H9 (cell line): ENCODE data around the gene RAF1. TPM values are rescaled to one million over a fixed set of nuclear protein-coding genes. Genes with fewer than 3 reads are reported as not detected.

Experiments
- DNase-seq: peaks from one replicate; pipeline ENCODE4 v3.0.0-alpha.2; 2017
- H2AFZ ChIP-seq: one replicate; pipeline ENCODE4 v1.6.1; 2013; ENCODE audit warnings: mild to moderate bottlenecking, low read length, control low read depth, moderate library complexity
- H2AK5ac ChIP-seq: 2 replicates; pipeline ENCODE4 v1.6.1; 2013; ENCODE audit warnings: low read length, control low read depth, mixed read lengths; ENCODE audit not compliant: insufficient read length
- H2BK120ac ChIP-seq: one replicate; pipeline ENCODE4 v1.6.1; 2013; ENCODE audit warnings: low read depth, mild to moderate bottlenecking, low read length, control low read depth, inconsistent platforms; ENCODE audit not compliant: poor library complexity, severe bottlenecking
- H2BK12ac ChIP-seq: 2 replicates; pipeline ENCODE4 v1.6.1; 2013; ENCODE audit warnings: low read length, control low read depth, mixed read lengths, low read depth; ENCODE audit not compliant: insufficient read length
- H2BK15ac ChIP-seq: 2 replicates; pipeline ENCODE4 v1.6.1; 2013; ENCODE audit warnings: low read depth, low read length, control low read depth
- H2BK20ac ChIP-seq: one replicate; pipeline ENCODE4 v1.6.1; 2013; ENCODE audit warnings: low read depth, mild to moderate bottlenecking, low read length, control low read depth, inconsistent platforms; ENCODE audit not compliant: poor library complexity, severe bottlenecking
- H2BK5ac ChIP-seq: 2 replicates; pipeline ENCODE4 v1.6.1; 2013; ENCODE audit warnings: low read length, control low read depth, mixed read lengths; ENCODE audit not compliant: insufficient read length
- H3K14ac ChIP-seq: 2 replicates; pipeline ENCODE4 v1.6.1; 2013; ENCODE audit warnings: low read length, control low read depth; ENCODE audit not compliant: insufficient read depth
- H3K18ac ChIP-seq: 2 replicates; pipeline ENCODE4 v1.6.1; 2013; ENCODE audit warnings: low read depth, mild to moderate bottlenecking, mixed read lengths, low read length, control low read depth; ENCODE audit not compliant: insufficient read length
- H3K23ac ChIP-seq: 2 replicates; pipeline ENCODE4 v1.6.1; 2013; ENCODE audit warnings: low read length, control low read depth, mixed read lengths, low read depth; ENCODE audit not compliant: insufficient read length
- H3K23me2 ChIP-seq: 2 replicates; pipeline ENCODE4 v1.6.1; 2013; ENCODE audit warnings: low read depth, mild to moderate bottlenecking, mixed read lengths, low read length, control low read depth; ENCODE audit not compliant: insufficient read length, poor library complexity, severe bottlenecking
- H3K27ac ChIP-seq: 2 replicates; pipeline ENCODE4 v1.5.1; 2013; ENCODE audit warnings: low read length, control low read depth, mixed read lengths, low read depth; ENCODE audit not compliant: insufficient read length
- H3K27me3 ChIP-seq: 2 replicates; pipeline ENCODE4 v1.6.1; 2013; ENCODE audit warnings: low read length, control low read depth, inconsistent platforms; ENCODE audit not compliant: insufficient read depth
- H3K4ac ChIP-seq: 2 replicates; pipeline ENCODE4 v1.6.1; 2013; ENCODE audit warnings: low read depth, mild to moderate bottlenecking, control low read depth, inconsistent platforms, low read length, moderate library complexity
- H3K4me1 ChIP-seq: 2 replicates; pipeline ENCODE4 v1.6.1; 2013; ENCODE audit warnings: low read length, control low read depth, inconsistent platforms; ENCODE audit not compliant: insufficient read depth
- H3K4me2 ChIP-seq: 2 replicates; pipeline ENCODE4 v1.6.1; 2013; ENCODE audit warnings: low read length, control low read depth, mixed read lengths; ENCODE audit not compliant: insufficient read length, insufficient read depth
- H3K56ac ChIP-seq: 2 replicates; pipeline ENCODE4 v1.6.1; 2013; ENCODE audit warnings: low read depth, mild to moderate bottlenecking, mixed read lengths, low read length, control low read depth; ENCODE audit not compliant: insufficient read length
- H3K79me1 ChIP-seq: 2 replicates; pipeline ENCODE4 v1.6.1; 2013; ENCODE audit warnings: low read depth, mild to moderate bottlenecking, moderate library complexity, low read length, control low read depth, inconsistent platforms; ENCODE audit not compliant: insufficient read depth, poor library complexity, severe bottlenecking
- H3K79me2 ChIP-seq: 2 replicates; pipeline ENCODE4 v1.6.1; 2013; ENCODE audit warnings: low read length, control low read depth, inconsistent platforms; ENCODE audit not compliant: insufficient read depth
- H3K9ac ChIP-seq: 2 replicates; pipeline ENCODE4 v1.6.1; 2013; ENCODE audit warnings: low read length, control low read depth, mixed read lengths; ENCODE audit not compliant: insufficient read length; ENCODE audit errors: extremely low read depth
- H3K9me3 ChIP-seq: one replicate; pipeline ENCODE4 v1.6.1; 2013; ENCODE audit warnings: low read depth, low read length, inconsistent platforms; ENCODE audit not compliant: control insufficient read depth
- H3T11ph ChIP-seq: one replicate; pipeline ENCODE4 v1.6.1; 2013; ENCODE audit warnings: mild to moderate bottlenecking, low read length, control low read depth, inconsistent platforms
- H4K20me1 ChIP-seq: one replicate; pipeline ENCODE4 v1.6.1; 2013; ENCODE audit not compliant: control insufficient read depth, insufficient read length, insufficient read depth
- H4K5ac ChIP-seq: 2 replicates; pipeline ENCODE4 v1.6.1; 2013; ENCODE audit warnings: low read depth, mild to moderate bottlenecking, mixed read lengths, low read length, control low read depth; ENCODE audit not compliant: insufficient read length
- H4K8ac ChIP-seq: replicated peaks from 2 replicates; pipeline ENCODE4 v1.6.1; 2013; ENCODE audit warnings: low read length, control low read depth, mixed read lengths, low read depth; ENCODE audit not compliant: insufficient read length
- H4K91ac ChIP-seq: 2 replicates; pipeline ENCODE4 v1.6.1; 2013; ENCODE audit warnings: low read depth, mild to moderate bottlenecking, moderate library complexity, mixed read lengths, low read length, control low read depth; ENCODE audit not compliant: insufficient read length
- H3K27ac Mint-ChIP-seq, 3 experiments: 2 replicates in 2 of 3; 3 replicates in 1 of 3; pipeline ENCODE4 v1.8.0; 2020 to 2021; ENCODE audit warnings: mixed read lengths in 3 of 3, mild to moderate bottlenecking in 1 of 3, moderate library complexity in 1 of 3
- H3K27me3 Mint-ChIP-seq: 2 replicates; pipeline ENCODE4 v1.8.0; 2021; ENCODE audit warnings: low read depth, mild to moderate bottlenecking, moderate library complexity, mixed read lengths
- H3K36me3 Mint-ChIP-seq, 3 experiments: 2 replicates in 2 of 3; 3 replicates in 1 of 3; pipeline ENCODE4 v1.8.0; 2020 to 2021; ENCODE audit warnings: low read depth in 3 of 3, mixed read lengths in 3 of 3; ENCODE audit not compliant: insufficient read depth in 1 of 3
- H3K4me1 Mint-ChIP-seq, 2 experiments: 2 replicates each; pipeline ENCODE4 v1.8.0; 2020; ENCODE audit warnings: mixed read lengths in 2 of 2
- H3K4me3 Mint-ChIP-seq, 2 experiments: 2 replicates in 1 of 2; 3 replicates in 1 of 2; pipeline ENCODE4 v1.8.0; 2020 to 2021; ENCODE audit warnings: mild to moderate bottlenecking in 2 of 2, mixed read lengths in 2 of 2, moderate library complexity in 1 of 2
- H3K9me3 Mint-ChIP-seq, 2 experiments: 2 replicates in 1 of 2; 3 replicates in 1 of 2; pipeline ENCODE4 v1.8.0; 2020; ENCODE audit warnings: mild to moderate bottlenecking in 2 of 2, mixed read lengths in 2 of 2, moderate library complexity in 1 of 2
- WGBS: extraction: QIAGEN DNeasy Blood & Tissue Kit; methylation state at CpG from one replicate; pipeline ENCODE4 v1.1.7; 2013; ENCODE audit warnings: missing lambda C conversion rate, low lambda C conversion rate, mixed read lengths; ENCODE audit not compliant: insufficient read length; ENCODE audit errors: extremely low coverage; 5-methylcytosine and 5-hydroxymethylcytosine counted together
- total RNA-seq: library from RNA; stranded (reverse); gene quantifications from 2 replicates; pipeline ENCODE4 v1.2.1, GENCODE V29; 2021
- TF ChIP-seq, protein P1 (sequence below): fragments of 200-600 bp; sonication (generic); conservative IDR thresholded peaks from 3 replicates; pipeline ENCODE4 v1.8.0; 2021; ENCODE audit warnings: antibody characterized with exemption, mild to moderate bottlenecking

The RAF1 gene
- total RNA-seq, 1 experiment from 2014 or later: 112 TPM

DNA sequence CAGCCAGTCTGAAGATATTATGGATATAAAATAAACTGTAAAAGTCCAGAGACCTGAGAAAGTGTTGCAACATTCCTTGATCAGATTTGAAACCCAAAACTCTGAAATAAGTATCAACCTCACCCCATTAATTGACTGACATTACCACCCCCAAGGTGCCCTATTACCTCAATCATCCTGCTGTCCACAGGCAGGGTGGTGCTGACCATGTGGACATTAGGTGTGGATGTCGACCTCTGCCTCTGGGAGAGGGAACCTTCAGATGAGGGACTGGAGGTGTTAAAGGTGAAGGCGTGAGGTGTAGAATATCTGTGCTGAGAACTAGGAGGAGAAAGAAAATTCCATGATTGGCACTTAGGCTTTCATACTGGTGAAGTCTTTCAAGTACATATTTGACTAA, 59.9 kb downstream of the RAF1 start:
- no peak overlapping the region for H2BK15ac ChIP-seq
- no peak overlapping the region for H3K4ac ChIP-seq
- no peaks in the 10 kb centered on the region for H3K27me3 Mint-ChIP-seq
- no peak overlapping the region for H2BK12ac ChIP-seq
- H3K4me1 Mint-ChIP-seq: no peaks in the 10 kb centered on the region
- H2AFZ ChIP-seq: no peak overlapping the region
- H3K27me3 ChIP-seq: no peaks in the 10 kb centered on the region
- TF ChIP-seq, protein P1, sequence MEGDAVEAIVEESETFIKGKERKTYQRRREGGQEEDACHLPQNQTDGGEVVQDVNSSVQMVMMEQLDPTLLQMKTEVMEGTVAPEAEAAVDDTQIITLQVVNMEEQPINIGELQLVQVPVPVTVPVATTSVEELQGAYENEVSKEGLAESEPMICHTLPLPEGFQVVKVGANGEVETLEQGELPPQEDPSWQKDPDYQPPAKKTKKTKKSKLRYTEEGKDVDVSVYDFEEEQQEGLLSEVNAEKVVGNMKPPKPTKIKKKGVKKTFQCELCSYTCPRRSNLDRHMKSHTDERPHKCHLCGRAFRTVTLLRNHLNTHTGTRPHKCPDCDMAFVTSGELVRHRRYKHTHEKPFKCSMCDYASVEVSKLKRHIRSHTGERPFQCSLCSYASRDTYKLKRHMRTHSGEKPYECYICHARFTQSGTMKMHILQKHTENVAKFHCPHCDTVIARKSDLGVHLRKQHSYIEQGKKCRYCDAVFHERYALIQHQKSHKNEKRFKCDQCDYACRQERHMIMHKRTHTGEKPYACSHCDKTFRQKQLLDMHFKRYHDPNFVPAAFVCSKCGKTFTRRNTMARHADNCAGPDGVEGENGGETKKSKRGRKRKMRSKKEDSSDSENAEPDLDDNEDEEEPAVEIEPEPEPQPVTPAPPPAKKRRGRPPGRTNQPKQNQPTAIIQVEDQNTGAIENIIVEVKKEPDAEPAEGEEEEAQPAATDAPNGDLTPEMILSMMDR: no peak
- H3K9ac ChIP-seq: no peak overlapping the region
- H4K8ac ChIP-seq: no peak overlapping the region
- WGBS: no CpG with 5 or more reads among the region's 2 CpGs
- H3K14ac ChIP-seq: no peak overlapping the region
- H3K23ac ChIP-seq: no peak overlapping the region
- H3K36me3 Mint-ChIP-seq: peaks cover 31 to 75% (median 74%) of the 10 kb centered on the region in 3 experiments; a peak in 6 of 7 replicates
- no peak overlapping the region for H4K91ac ChIP-seq
- H3K4me1 ChIP-seq: no peaks in the 10 kb centered on the region
- no peak overlapping the region for H2AK5ac ChIP-seq
- H3K18ac ChIP-seq: no peak overlapping the region
- no peak overlapping the region for H3K27ac ChIP-seq
- no peaks in the 10 kb centered on the region for H3K23me2 ChIP-seq
- H2BK120ac ChIP-seq: no peak overlapping the region
- DNase-seq: no peak
- H4K5ac ChIP-seq: no peak overlapping the region
- no peak overlapping the region for H3T11ph ChIP-seq
- no peaks in the 10 kb centered on the region for H3K79me2 ChIP-seq
- no peaks in the 10 kb centered on the region for H3K9me3 Mint-ChIP-seq
- no peak overlapping the region for H2BK5ac ChIP-seq
- H3K79me1 ChIP-seq: no peaks in the 10 kb centered on the region
- no peak overlapping the region for H3K56ac ChIP-seq
- H3K27ac Mint-ChIP-seq: no peak overlapping the region
- no peak overlapping the region for H3K4me3 Mint-ChIP-seq
- H3K9me3 ChIP-seq: no peaks in the 10 kb centered on the region
- no peaks in the 10 kb centered on the region for H4K20me1 ChIP-seq
- H3K4me2 ChIP-seq: no peak overlapping the region
- no peak overlapping the region for H2BK20ac ChIP-seq
